T47D (cell line): ENCODE results near the gene HPF1.
A peak's percentile ranks its signal among the peaks of the same experiment; 100 is the strongest.
"Not testable (repeated sequence)": the region's sequence is repeated elsewhere in the genome, so short reads cannot be mapped to it uniquely, and the experiment has no call there.

Experiments
- DNase-seq, 2 experiments: peaks; one replicate each; pipeline versions ENCODE4 v3.0.0 to v3.0.0-alpha.2; 2011 to 2012; ENCODE audit warnings: low read depth in 1 of 2, low spot score in 1 of 2
- JUND ChIP-seq: IDR thresholded peaks from 2 replicates; pipeline ENCODE4 v1.6.1; 2012; ENCODE audit warnings: low read depth
- in situ Hi-C: cut with HindIII; loops from 2 replicates; pipeline ENCODE4 v1.10.0; 2016; ENCODE audit warnings: low sequenced_read_pairs, low pct_unique_long_range_greater_than_20kb

The HPF1 gene

DNA sequence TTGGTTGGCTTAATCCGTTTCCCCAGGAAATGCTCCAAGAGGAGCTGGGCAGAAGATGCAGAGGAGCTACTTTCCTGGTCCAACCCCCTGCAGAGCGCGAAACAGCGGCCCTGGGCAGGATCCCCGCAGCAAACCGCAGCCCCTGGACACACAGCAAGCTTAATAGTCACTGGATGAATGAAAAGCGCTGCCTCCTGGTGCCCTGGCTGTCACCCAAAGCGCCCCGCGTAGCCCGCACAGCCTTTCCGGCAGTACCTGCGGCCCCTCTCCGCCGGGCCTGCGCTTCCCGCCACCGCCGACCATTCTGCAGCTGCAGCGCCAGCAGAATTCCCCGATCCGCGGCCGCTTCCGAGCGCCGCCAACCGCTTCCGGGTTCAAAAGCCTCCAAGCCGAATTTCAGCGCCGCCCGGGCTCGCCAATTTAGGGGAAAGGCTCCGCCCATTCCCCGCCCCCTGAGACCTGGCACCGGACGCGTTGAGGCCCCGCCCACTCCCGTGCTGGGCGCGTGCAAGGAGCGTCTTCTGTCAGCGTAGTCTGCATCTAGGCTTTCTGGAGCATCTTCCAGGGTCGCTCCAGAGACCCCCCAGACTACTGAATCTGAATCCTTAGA, at the start of gene HPF1:
HPF1 (minus strand) TSS at position 370 of the 610 bp plus-strand sequence; CDS start at position 303, 67 bp downstream.
- no peak for TF ChIP-seq JUND
- in situ Hi-C loops = no loop called here
- DNase-seq = peak; percentile 78 to 92

DNA sequence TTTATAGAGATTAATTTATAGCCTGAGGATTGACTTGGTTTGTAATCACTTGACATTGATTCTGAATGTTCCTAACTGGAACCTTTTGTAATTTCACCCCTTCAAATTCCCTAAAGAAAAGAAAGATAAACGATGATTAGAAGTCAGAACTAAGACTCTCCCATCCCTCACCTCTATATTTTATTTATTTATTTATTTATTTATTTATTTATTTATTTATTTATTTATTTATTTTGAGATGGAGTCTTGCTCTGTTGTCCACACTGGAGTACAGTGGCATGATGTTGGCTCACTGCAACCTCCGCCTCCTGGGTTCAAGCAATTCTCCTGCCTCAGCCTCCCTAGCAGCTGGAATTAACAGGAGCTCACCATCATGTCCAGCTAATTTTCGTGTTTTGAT, 49.0 kb upstream of the HPF1 start:
- in situ Hi-C loops = not testable (repeated sequence)

DNA sequence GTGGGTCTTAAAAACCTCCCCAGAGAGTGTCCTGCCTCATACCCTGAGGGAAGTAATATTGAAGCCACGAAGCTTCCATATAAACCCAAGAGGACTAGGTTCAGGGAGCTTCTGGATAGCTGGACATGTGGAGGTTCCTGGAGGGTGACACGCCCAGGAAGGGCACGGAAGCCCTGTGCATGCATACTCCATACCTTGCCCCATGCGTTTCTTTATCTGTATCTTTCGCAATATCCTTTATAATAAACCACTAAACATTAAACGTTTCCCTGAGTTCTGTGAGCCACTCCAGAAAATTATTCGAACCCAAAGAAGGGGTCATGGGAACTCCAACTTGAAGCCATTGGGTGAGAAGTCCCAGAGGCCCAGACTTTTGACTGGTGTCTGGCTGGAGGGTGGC, 45.7 kb upstream of the HPF1 start:
- TF ChIP-seq JUND = no peak
- in situ Hi-C loops = no loop called here
- no peak for DNase-seq

More for the DNA sequence above, 49.0 kb upstream of the HPF1 start:
- not testable (repeated sequence) for DNase-seq

DNA sequence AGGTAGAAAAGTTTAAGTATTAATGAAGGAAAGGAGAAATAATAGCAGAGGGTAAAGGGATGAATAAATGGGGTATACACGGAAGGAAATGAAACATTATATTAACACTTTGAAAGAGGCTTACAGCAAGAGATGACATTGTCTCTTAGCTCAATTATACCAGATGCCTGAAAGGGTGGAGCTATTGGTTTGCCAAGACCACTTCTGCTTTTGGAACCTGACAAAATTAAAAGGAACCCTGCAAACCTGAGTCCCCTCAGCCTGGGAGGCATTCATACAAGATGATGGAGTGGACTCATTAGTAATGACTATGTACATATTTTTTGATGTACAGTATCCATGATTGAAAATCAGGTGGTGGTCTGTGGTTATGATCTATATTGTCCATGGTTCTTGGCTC, 45.1 kb upstream of the HPF1 start:
- no peak for DNase-seq
- in situ Hi-C loops = no loop called here
- TF ChIP-seq JUND = no peak

DNA sequence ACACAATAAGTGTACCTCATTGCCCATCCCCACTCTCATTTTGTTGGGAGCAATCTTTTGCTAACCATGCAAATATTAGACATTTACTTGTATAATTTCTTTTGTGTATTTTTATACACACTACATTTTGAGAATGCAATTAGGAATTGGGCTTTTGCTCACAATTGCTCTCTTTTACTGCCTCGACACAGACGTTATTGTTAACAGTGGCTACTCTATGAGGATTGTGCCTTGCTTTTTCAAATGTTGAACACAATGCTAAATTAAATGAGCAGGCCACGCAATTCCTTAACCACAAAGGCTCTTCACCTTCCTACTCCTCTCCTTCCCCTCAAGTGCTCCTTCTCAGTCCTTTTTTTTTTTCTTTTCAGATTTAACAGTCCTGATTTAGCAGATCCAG, 42.8 kb upstream of the HPF1 start:
- TF ChIP-seq JUND = no peak
- no peak for DNase-seq
- in situ Hi-C loops = no loop called here

DNA sequence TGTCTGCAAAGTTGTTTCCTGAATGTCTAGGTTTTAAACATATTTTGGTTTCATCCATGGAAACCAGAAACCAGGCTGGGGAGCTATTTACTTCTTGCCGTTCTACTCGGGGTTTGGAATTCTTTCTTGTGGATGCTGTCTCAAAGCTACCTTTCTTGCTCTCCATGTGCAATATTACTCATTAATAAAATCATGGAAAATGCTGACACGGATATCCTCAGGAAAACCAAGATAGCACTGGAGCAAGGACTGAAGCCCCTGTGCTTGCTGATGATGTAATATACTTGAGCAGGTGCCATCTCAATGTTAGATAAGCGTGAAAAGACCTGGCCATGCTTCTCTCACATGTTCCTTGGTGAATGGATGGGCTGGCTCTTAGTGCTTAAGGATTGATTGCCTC, 41.5 kb upstream of the HPF1 start:
- no peak for TF ChIP-seq JUND
- in situ Hi-C loops = no loop called here
- DNase-seq = no peak

DNA sequence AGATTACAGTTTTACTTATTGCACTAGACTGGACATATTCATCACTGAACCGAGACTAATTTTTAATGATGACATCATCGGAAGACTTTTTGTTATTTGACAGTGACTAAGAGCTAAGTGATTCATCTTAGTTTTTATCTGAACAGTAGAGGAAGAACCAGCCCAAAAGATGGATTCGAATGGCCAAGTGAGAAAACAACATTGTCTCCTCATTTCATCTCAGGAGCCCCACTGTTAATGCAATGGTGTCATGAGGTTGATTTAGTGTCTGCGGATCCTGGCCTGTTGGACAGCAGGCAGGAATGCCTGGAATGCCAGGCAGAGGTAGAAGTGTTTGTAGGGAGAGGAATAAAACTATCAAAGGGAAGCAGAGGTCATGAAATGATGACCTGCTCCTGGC, 37.8 kb upstream of the HPF1 start:
- no peak for TF ChIP-seq JUND
- DNase-seq = no peak
- in situ Hi-C loops = no loop called here

DNA sequence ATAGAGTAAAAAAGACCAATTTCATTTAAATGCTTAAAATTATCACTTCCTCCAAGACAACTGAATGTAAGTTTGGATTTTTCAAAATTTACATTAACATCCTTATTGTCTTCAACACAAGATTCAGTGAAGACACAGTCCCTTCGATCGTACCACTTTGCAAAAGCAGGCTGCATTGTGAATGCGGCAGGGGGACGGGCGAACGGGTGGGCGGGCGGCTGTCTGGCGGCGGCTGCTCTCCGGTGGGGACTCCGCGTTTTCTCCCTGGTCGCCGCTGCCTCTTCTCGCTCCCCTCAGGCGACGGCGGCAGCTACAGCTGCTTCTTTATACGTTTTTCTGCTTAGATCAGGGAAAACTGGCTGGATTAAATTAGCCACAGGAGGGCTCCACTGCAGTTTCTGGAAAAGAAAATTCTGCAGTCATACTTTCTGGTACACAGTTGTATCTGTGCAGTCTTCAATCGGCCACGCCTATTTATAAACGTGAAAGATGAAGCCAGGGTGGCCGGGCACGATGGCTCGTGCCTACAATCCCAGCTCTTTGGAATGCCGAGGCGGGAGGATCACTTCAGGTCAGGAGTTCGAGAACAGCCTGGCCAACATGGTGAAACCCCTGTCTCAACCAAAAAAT, 33.9 kb upstream of the HPF1 start:
- DNase-seq = peak; percentile 11 to 57
- TF ChIP-seq JUND = no peak
- in situ Hi-C loops = no loop called here

DNA sequence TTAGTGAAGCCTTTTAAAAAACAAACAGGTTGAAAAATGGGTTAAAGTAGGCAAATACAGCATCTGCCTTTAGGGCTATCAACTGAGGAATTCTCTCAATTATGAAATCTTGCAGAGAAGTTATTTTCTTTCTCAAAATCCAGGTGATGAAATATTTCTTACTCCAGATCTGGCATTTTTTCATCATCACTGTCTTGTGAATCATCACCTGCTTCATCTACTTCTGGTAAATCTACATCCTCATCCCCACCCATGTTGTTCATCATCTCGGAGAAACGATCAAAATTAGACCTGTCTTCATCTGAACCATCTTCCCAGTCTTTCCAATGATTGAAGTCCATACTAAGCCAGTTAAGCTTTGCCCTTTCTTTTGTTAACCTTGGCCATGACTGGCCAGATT, 33.3 kb upstream of the HPF1 start:
- no peak for DNase-seq
- in situ Hi-C loops = no loop called here
- TF ChIP-seq JUND = no peak

DNA sequence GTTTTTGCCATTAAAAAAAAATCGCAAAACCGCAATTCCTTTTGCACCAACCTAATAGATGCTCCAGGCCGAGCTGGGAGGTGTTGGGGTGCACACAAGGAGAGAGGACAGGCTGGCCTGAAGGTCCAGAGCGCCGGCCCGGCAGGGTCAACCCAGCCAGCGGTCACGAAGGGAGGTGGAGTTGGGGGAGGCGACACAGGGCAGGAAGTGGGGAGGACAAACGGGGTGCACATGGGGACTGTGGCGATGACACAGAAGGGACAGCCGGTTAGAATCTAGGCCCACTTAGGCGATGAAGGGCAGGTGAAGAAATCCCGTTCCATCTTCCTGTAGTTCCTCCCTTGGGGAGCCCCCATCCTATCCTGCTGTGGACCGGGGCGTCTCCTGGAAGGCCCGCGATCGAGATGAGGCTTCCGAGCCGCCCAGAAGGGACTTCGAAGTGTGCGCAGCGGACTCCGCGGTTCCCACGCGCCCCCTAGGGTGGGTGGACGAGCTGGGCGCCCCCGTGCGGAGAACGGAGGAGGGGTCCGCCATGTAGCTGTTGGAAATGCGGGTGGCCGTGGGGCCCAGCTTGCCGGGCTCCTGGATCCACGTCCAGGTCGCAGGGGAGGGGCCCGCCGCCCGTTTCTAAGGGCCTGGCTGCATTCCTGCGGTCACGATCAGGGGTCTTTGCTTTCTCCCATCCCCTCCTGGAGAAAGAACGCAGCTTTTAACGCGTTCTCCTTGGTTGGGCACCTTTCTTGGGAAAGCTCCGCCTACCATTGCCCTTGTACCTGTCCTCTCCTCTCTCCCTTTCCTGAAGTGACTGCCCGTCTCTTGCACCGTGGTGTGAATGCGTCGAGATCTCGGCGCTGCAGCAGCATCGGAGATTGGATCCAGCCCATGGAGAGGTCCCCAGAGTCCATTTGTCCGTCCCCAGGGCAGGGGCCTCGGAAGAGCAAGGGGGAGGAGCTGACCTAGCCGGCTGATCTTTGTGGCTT, 17.0 kb upstream of the HPF1 start:
- in situ Hi-C loops = no loop called here
- DNase-seq = no peak
- TF ChIP-seq JUND = no peak

DNA sequence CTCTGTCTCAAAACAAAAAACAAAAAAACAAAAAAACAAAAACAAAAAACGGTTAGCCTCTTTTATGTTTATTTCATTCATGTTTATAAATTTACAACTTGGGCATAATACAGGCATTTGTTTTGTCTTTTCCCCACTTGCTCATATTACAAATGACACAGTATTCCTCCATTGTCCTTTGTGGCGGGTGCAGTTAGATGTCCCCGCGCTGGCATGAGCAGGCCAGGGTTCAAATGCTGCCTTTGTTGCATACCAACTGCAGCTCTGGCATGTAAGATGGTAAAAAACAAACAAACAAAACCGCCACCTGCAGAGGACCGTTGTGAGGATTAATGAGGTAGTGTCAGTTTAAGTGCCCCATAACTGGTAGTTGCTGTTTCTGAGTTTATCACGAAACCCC, 16.1 kb upstream of the HPF1 start:
- no peak for DNase-seq
- TF ChIP-seq JUND = no peak
- in situ Hi-C loops = no loop called here

DNA sequence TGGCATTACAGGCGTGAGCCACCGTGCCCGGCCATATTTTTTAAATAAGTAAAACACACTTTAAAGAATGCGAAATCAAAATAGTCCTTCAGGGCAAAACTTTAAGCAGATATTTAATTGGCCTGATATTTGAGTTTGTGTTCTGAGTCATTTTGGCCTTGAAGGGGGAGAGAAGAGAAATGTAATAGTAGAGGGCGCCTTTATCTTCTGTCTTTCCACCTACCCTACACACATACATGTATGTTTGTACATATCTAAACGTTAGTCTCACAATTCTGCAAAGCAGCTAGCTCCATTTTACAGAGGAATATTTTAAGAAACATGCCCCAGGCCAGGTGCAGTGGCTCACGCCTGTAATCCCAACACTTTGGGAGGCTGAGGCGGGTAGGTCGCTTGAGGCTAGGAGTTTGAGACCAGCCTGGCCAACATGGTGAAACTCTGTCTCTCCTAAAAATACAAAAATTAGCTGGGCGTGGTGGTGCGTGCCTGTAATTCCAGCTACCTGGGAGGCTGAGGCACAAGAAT, 13.9 kb upstream of the HPF1 start:
- in situ Hi-C loops, DNase-seq: not testable (repeated sequence)

DNA sequence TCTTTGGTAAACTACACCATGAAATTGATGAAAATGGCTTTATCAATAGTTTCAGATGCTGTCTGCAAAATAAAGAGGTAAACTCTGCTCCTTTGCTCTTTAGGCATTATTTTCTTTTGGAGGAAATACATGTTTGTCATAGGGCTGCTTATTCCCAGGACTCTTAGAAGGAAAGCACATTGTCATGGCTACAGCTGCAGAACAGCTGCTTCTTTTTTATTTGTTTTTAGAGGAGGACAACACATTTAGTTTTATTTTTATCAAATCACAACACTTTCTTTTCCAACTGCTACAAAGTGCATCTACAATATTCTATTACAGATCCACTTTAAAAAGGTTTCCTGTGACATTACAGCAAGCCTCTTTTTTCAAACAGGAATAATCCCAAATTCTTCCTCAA, 12.7 kb upstream of the HPF1 start:
- in situ Hi-C loops = no loop called here

More for the DNA sequence above, 12.7 kb upstream of the HPF1 start:
- TF ChIP-seq JUND = no peak
- no peak for DNase-seq
